ENCODE measurements around the gene PSME1. TPM values are rescaled to one million over a fixed set of nuclear protein-coding genes. Genes with fewer than 3 reads are reported as not detected.

Gene PSME1
- total and polyA plus RNA-seq, 4 donors = 63.3 to 237 (median 101) TPM

GRCh38 chr14:24160850-24161804 lies 25.1 kb downstream of the PSME1 start, which contains the start of gene IRF9:
TSS of gene IRF9 (plus strand) at chr14:24161265. CDS start at chr14:24162145, 880 bp downstream.
- TF ChIP-seq FOXA2 (IDR thresholded peaks at IDR 0.05) (no peak), RXRA (IDR thresholded peaks at IDR 0.05) (peak; percentile 95 to 97), SP1 (IDR thresholded peaks at IDR 0.05) (peak; percentile 94), HNF4G (IDR thresholded peaks at IDR 0.05) (peak; percentile 69), NR2F2 (IDR thresholded peaks at IDR 0.05) (peak; percentile 83), JUND (IDR thresholded peaks at IDR 0.05) (peak in 1 of 2 donors; percentile 69), CTCF (IDR thresholded peaks at IDR 0.05; ENCODE audit: low read depth, low read length, missing input control) (peak; percentile 98), HNF4A (conservative IDR thresholded peaks at IDR 0.05) (peak; percentile 73), FOXA1 (IDR thresholded peaks at IDR 0.05) (peak; percentile 71), MAX (IDR thresholded peaks at IDR 0.05) (peak; percentile 95), RAD21 (IDR thresholded peaks at IDR 0.05) (peak; percentile 94 to 98), GABPA (IDR thresholded peaks at IDR 0.05 in 1 of 2, conservative IDR thresholded peaks at IDR 0.05 in 1 of 2) (peak in 1 of 2 donors; percentile 65), REST (IDR thresholded peaks at IDR 0.05) (peak; percentile 91), EGR1 (IDR thresholded peaks at IDR 0.05; ENCODE audit: low read depth in 2 of 2) (peak in 1 of 2 donors; percentile 27), ZBTB33 (IDR thresholded peaks at IDR 0.05) (peak; percentile 80), ATF3 (IDR thresholded peaks at IDR 0.05) (peak; percentile 71), YY1 (IDR thresholded peaks at IDR 0.05) (peak; percentile 87), TAF1 (conservative IDR thresholded peaks at IDR 0.05) (no peak)
- H3K27me3 ChIP-seq (ENCODE audit: control insufficient read depth in 4 of 4, insufficient read depth in 4 of 4, low read length in 3 of 4) = no peaks in the 10 kb centered on the region
- peak within 1 kb of the TSS; percentile 50 to 87 for H3K9ac ChIP-seq (ENCODE audit: low read depth in 1 of 2, low read length in 2 of 2)
- H3K9me3 ChIP-seq (ENCODE audit: control insufficient read depth in 4 of 4, low read length in 3 of 4) = no peaks in the 10 kb centered on the region
- H3K4me3 ChIP-seq (ENCODE audit: low read depth in 1 of 3, low read length in 3 of 3) = peak within 1 kb of the TSS; percentile 63 to 81 (median 70)
- peaks cover 8 to 35% (median 29%) of the 10 kb centered on the region in 4 donors for H3K4me1 ChIP-seq (ENCODE audit: control insufficient read depth in 4 of 4, insufficient read depth in 4 of 4, low read length in 3 of 4)
- peak within 1 kb of the TSS; percentile 71 to 91 for H3K27ac ChIP-seq (ENCODE audit: low read depth in 1 of 2, low read length in 2 of 2)
- 1% methylated on average over 12 of the region's 12 CpGs for WGBS
- DNase-seq (ENCODE audit: low spot score) = peak; percentile 99
- H3K36me3 ChIP-seq (ENCODE audit: control insufficient read depth in 4 of 4, insufficient read depth in 3 of 4, low read depth in 1 of 4, low read length in 3 of 4) = peaks cover 25 to 56% (median 43%) of the 10 kb centered on the region in 4 donors
